GM12864 (cell line): ENCODE results near the gene GIPC3.

Experiments used
- DNase-seq: peaks from one replicate; pipeline ENCODE4 v3.0.0-alpha.2; 2011; ENCODE audit warnings: low read depth
- H3K4me3 ChIP-seq: 2 replicates; pipeline ENCODE4 v1.5.1; 2011; ENCODE audit warnings: mild to moderate bottlenecking, low read depth, low read length, control low read depth
- CTCF ChIP-seq: IDR thresholded peaks from 2 replicates; pipeline ENCODE4 v1.5.1; 2011; ENCODE audit warnings: low read depth, mild to moderate bottlenecking, moderate library complexity, low read length, control low read depth, inconsistent platforms; ENCODE audit errors: missing control alignments

GIPC3 gene

GRCh38 chr19:3632098-3632497 is 46.8 kb downstream of the GIPC3 start:
- no peak overlapping the region for H3K4me3 ChIP-seq
- TF ChIP-seq CTCF = no peak
- DNase-seq = no peak

- DNase-seq = no peak
- no peak for TF ChIP-seq CTCF
These were observed 47.7 kb downstream of the GIPC3 start for GRCh38 chr19:3632739-3633558.

GRCh38 chr19:3633559-3633988 is 48.3 kb downstream of the GIPC3 start:
- no peak overlapping the region for H3K4me3 ChIP-seq
- no peak for TF ChIP-seq CTCF
- DNase-seq = no peak

More at GRCh38 chr19:3632739-3633558, 47.7 kb downstream of the GIPC3 start:
- no peak overlapping the region for H3K4me3 ChIP-seq

GRCh38 chr19:3634496-3635045 is 49.3 kb downstream of the GIPC3 start:
- TF ChIP-seq CTCF = no peak
- no peak overlapping the region for H3K4me3 ChIP-seq
- no peak for DNase-seq

- no peak overlapping the region for H3K4me3 ChIP-seq
- TF ChIP-seq CTCF = no peak
- DNase-seq = no peak
These were observed 51.2 kb downstream of the GIPC3 start for GRCh38 chr19:3636506-3636905.

- DNase-seq = no peak
- no peak overlapping the region for H3K4me3 ChIP-seq
- no peak for TF ChIP-seq CTCF
These were observed 51.7 kb downstream of the GIPC3 start for GRCh38 chr19:3636962-3637361.
